Posterior cingulate gyrus (tissue), 11 donors: Measurements from ENCODE around the gene EFS.
A peak's percentile ranks its signal among the peaks of the same experiment; 100 is the strongest.

ENCODE experiments used
- DNase-seq, 10 donors: peaks; one replicate each; pipeline versions ENCODE4 v3.0.0 to v3.0.0-alpha.2; 2020 to 2021; ENCODE audit warnings: mixed read lengths in 3 of 10
- intact Hi-C: fragments of 100-400 bp; cut with DNase I; formaldehyde crosslinking; loops from one replicate; pipeline ENCODE4 v1.15.1; 2023

EFS gene

GRCh38 chr14:23362200-23362599 is 2.8 kb downstream of the EFS start:
- DNase-seq, result no peak
- intact Hi-C loops, result loop anchor here (5.0 kb wide), 1 partner anchor 35 kb away; no protein-coding TSS in a partner anchor

DNA sequence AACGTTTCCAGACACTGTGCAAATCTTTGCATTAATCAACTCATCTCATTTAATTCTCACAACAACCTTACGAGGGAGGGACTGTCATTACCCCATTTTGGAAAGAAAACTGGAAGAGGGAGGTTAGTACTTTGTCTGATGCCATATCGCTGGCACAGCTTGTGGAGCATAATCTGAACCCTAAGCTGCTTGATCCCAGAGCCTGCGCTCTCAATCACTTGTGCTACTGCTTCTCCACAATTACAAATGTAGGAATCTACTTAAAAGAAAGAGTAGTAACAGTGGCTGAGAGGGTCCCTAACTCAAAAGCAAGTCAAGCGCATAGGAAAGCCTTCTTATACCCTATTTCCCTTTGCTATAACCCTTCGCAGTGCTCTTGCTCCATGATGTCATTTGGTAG is 3.2 kb downstream of the EFS start:
- intact Hi-C loops, result loop anchor here (2.0 to 5.0 kb wide), 2 partner anchors 17 to 34 kb away; no protein-coding TSS in a partner anchor
- DNase-seq, result no peak

- intact Hi-C loops, result loop anchor here (2.0 to 5.0 kb wide), 2 partner anchors 17 to 34 kb away; no protein-coding TSS in a partner anchor
- peak in 2 of 10 donors; percentile 47 to 85 for DNase-seq
Measured at GRCh38 chr14:23361320-23361719, 3.7 kb downstream of the EFS start.

- peak in 9 of 10 donors; percentile 49 to 97 (median 77) for DNase-seq
- intact Hi-C loops, result loop anchor here (2.0 to 5.0 kb wide), 2 partner anchors 18 to 33 kb away; no protein-coding TSS in a partner anchor
Measured at GRCh38 chr14:23360496-23360895, 4.5 kb downstream of the EFS start.

- no peak for DNase-seq
- intact Hi-C loops, result loop anchor here (2.0 to 5.0 kb wide), 2 partner anchors 19 to 33 kb away; no protein-coding TSS in a partner anchor
Measured at GRCh38 chr14:23359722-23360447, 5.1 kb downstream of the EFS start.

DNA sequence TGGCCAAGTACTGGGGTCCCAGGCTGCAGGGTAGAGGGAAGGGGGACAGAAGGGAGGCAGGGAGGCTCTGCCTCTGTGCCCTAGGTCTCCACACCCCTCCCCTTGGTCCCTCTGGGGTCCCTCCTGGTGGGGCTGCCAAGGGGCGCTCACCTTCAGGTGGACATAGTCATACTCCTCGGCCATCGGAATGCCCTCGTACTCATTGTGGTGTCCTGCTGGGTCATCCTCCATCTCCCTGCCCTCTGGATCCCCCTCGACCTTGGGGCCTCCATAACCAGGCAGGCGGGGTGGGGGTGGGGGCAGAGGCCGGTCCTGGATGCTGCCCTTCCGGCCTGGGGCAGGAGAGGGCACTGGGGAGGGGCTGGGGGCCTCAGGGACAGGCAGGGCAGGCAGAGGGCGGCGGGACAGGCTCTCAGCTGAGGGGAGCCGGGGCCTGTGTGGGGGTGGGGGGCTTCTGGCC is 5.8 kb downstream of the EFS start:
- intact Hi-C loops, result no loop called here
- no peak for DNase-seq

DNA sequence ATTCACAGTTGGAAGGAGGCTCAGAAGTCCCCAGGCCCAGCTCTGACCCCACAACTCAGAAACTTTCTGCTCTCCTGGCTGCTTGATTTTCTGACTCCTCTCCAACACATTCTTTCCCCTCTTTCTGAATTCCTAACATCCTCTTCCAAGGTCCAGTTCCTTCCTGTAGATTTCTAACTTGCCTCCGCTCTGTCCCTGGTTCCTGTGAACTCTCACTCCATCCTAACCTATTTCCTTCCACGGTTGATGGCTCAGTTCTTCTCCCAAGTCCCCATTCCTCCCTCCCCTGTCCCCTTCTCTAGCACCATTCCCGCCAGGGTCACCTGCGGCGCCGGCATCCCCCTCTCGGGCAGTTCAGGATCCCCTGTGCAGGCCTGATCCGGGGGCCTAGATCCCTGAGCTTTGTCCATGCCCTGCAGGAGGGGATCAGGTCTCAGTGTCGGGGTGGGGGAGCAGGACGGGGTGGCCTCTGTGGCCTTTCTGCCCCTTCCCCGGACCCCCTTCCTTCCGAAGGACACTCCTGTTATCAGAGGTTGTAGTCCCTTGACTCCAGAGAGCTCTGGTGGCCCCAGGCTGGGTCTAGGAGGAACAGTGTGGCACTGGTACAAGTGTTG is 6.3 kb downstream of the EFS start:
- peak in 1 of 10 donors; percentile 79 for DNase-seq
- intact Hi-C loops, result no loop called here

DNA sequence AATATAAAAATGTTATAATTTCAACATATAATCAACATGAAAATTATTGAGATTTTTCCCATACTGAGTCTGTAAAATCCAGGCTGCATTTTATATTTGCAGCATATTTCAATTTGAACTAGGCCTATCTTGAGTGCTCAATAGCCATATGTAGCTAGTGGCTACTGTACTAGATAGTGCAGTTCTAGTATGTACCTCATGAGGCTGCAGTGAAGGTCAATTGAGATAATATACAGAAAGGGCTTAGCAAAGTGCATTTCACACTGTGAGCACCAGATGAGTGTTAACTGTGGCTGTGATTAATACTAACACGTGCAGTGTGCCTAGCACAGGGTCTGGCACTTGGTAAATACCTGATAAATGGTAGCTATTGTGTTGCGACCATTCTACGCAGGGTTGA is 6.9 kb downstream of the EFS start:
- no peak for DNase-seq
- intact Hi-C loops, result no loop called here

GRCh38 chr14:23357261-23357660 is 7.7 kb downstream of the EFS start:
- no peak for DNase-seq

GRCh38 chr14:23356662-23357061 is 8.3 kb downstream of the EFS start:
- intact Hi-C loops, result no loop called here
- DNase-seq, result no peak

More at GRCh38 chr14:23357261-23357660, 7.7 kb downstream of the EFS start:
- intact Hi-C loops, result no loop called here

DNA sequence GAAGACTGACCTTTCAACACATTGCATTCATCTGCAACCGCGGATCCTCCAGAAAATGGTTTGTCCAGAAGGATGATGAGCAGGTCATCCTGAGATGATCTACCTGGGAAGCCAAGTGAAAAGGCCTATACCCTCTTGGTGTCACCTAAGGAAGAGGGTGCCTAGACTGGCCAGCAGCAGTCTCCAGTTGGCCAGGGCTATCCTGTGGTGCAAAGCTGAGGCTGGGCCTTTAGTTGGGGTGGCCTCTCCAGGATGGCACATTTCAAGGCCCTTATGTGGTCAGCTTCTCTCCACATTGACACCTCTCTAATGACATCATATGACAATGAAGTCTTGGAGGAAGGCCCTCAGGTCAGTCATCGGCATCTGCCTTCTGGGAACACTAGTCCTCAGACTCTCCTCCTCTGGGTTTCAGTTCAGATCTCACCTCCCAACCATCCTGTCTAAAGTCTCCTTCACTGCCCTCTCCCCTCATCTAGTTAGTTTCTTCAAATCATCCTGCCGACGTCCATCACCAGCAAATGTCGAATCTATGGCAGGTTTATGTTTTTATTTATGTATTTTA is 9.0 kb downstream of the EFS start:
- intact Hi-C loops, result no loop called here
- DNase-seq, result no peak

DNA sequence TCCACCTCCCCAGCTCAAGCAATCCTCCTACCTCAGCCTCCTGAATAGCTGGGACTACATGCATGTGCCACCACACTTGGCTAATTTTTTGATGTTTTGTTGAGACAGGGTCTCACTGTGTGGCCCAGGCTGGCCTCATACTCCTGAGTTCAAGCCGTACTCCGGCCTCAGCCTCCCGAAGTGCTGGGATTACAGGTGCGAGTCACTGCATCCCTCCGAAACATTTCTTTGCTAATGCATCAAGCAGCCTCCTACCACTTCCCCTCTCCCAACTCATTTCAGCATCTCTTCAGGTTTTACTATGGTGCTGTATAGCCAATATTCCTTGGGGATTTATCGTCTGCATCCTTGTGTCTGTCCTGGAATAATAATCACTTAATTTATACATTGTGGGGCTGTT is 10.0 kb downstream of the EFS start:
- intact Hi-C loops, result loop anchor here (5.0 kb wide), 1 partner anchor 112 kb away; the partner anchor contains the start of gene NGDN
- no peak for DNase-seq

DNA sequence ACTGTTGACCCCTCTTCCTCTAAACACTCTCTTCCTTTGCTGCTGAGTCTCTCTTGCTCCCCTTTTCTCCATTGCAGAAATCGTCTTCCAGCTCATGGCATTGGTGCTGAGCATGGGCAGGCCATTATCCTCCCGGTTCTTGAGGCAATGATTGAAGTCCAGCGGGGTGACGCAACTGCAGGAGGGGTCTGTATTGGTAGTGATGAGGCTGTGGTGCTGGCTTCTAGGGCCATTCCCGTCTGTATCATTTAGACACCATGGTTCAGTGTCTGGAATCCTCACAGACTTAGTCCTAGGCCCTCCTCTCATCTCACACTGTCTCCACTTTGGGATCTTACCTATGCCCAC is 11.6 kb downstream of the EFS start:
- DNase-seq, result no peak
- intact Hi-C loops, result loop anchor here (5.0 kb wide), 1 partner anchor 114 kb away; the partner anchor contains the start of gene NGDN

- intact Hi-C loops, result loop anchor here (5.0 kb wide), 1 partner anchor 115 kb away; the partner anchor contains the start of gene NGDN
- peak; percentile 85 to 99 (median 92) for DNase-seq
Measured at GRCh38 chr14:23352506-23353432, 12.2 kb downstream of the EFS start, which contains the start of gene SLC22A17. TSS of gene SLC22A17 (minus strand) at chr14:23352887.

DNA sequence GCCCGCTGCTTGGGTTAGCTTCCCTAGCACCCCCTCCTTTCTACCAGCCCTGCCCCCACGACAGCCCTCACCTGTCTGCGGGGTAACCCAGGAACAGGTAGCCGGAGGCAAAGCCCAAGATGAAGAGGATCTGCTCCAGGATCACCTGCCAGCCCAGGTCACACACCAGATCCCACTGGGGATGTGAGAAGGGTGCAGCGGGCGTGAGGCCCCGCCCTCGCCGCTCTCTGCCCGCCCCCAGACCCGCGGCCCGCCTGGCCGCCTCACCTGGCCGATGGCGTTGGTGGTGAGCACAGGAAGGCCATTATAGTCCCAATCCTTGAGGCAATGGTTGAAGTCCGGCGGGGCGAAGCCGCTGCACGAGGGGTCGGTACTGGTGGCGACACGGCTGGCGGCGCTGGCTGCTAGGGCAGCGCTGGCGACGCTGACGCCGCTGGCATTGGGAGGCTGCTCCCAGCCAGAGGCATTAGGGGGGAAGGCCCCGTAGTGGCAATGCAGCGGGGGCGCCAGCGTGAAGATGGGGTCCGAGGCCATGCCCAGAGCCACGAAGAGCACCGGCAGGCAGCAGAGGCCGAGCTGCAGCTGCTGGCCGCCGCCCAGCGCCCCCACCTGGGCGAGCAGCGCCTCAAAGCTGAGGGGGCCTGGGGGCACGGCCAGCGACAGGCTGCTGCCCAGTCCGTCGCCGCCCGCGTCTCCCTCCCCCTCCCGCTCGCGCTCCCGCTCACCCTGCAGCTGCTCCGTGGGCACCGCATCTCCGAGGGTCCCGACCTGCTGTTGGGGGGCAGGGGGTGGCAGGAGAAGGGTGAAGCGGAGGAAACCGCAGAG is 13.1 kb downstream of the EFS start:
- intact Hi-C loops, result loop anchor here (5.0 kb wide), 1 partner anchor 115 kb away; the partner anchor contains the start of gene NGDN
- peak in 4 of 10 donors; percentile 33 to 92 (median 66) for DNase-seq

DNA sequence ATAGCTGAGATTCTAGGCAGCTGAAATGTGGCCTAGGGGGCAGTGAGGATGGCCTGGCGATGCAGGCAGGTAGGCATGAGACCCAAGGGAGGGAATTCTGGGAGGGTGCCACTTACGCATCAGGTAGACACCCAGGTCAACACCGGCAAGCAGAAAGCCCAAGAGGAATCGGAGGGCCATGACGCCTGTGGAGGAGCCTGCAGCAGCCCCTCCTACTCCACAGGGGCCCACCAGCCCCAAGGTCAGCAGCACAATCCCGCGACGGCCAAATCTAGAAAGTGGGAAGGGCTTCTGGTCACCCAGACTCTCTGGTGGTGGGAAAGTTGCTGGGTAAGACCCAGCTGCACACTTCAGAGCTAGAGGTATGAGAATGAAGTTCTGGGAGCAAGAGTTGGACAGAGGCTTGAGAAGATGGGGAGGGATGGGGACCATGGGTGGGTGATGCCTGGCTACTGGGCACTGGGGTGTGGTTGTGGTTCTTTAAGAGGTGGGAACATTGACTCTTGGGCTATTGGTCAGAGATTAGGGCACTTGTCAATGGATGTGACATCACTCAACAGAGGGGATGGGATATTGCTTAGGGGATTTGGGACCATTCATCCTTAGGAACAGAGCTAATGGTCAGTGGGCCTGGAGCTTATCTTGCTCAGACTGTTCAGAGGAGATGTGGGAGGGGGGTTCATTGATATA is 15.7 kb downstream of the EFS start:
- intact Hi-C loops, result no loop called here
- DNase-seq, result no peak

GRCh38 chr14:23348297-23348655 is 16.7 kb downstream of the EFS start:
- DNase-seq, result no peak
- intact Hi-C loops, result no loop called here
